GM19099 (cell line): ENCODE results near the gene BCDIN3D.

Experiments used
- POLR2A ChIP-seq: IDR thresholded peaks from 3 replicates; pipeline ENCODE4 v1.6.1; 2011; ENCODE audit warnings: low read depth; ENCODE audit not compliant: insufficient read length; ENCODE audit errors: extremely low read depth

BCDIN3D gene

DNA sequence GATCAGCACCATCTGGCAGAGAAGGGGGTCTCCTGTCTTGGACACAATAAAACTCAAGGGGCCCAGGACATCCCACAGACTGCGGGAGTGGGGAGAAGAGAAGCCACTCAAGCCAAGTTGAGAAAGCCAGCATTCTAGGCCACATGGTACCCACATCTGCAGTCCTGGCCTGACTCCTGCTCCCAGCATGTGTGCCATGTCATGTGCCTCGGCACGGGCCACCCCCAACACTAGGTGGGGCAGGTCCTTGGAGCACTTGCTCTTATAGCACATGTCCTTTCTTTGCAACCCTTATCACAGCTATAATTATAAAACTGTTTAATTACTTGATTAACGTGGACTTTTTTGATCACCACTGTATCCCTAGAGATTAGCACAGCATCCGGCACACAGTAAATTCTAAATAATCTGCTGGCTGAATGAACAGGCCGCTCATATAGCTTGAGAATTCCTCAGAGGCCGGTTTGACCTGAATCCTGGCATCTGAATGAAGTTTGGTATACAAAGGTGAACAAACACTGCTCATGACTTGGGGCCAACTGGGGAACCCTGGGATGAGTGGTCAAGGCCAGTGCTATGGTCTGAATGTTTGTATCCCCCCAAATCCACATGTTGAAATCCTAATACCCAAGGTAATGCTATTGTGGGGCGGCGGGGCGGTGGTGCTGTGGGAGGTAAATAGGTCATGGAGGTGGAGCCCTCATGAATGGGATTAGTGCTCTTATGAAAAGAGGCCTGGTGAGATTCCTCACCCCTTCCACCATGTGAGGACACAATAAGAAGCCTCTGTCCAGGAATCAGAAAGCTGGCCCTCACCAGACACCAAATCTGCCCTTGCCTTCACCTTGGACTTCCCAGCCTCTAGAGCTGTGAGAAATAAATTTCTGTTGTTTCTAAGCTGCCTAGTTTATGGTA is 21.3 kb downstream of the BCDIN3D start:
- no peak for TF ChIP-seq POLR2A

- TF ChIP-seq POLR2A: no peak
These were observed 23.1 kb downstream of the BCDIN3D start for GRCh38 chr12:49819786-49820185.

DNA sequence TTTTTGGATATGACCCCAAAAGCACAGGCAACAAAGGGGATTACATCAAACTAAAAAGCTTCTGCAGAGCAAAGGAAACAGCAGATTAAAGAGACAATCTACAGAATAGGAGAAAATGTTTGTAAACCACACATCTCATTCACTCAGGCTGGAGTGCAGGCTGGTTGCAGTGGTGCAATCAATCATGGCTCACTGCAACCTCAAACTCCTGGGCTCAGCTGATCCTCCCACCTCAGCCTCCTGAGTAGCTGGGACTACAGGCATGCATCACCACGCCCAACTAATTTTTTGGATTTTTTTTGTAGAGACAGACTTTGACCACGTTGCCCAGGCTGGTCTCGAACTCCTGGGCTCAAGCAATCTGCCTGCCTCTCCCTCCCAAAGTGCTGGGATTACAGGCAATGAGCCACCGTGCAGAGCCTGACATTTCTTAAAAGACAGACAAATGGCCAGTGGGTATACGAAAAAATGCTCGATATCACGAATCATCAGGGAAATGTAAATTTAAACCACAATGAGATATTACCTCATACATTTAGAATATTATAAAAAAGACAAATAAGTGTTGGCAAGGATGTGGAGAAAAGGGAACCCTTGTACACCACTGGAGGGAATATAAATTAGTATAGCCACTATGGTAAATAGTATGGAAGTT is 24.5 kb downstream of the BCDIN3D start:
- TF ChIP-seq POLR2A: no peak

DNA sequence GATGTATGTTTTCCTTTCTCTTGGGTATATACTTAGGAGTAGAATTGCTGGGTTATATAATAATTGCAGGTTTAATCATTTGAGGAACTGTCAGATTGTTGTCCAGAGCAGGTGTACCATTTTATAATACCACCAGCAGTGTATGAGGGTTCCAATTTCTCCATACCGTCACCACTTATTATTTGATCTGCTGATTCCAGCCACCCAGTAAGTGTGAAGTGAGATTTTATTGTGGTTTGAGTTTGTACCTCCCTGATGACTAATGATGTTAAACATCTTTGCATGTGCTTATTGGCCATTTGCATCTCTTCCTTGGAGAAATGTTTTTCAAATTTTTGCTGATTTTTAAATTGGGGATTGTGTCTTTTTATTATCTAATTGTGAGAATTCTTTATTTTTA is 29.8 kb downstream of the BCDIN3D start:
- TF ChIP-seq POLR2A: no peak

GRCh38 chr12:49811961-49812401 is 30.9 kb downstream of the BCDIN3D start:
- TF ChIP-seq POLR2A: no peak

DNA sequence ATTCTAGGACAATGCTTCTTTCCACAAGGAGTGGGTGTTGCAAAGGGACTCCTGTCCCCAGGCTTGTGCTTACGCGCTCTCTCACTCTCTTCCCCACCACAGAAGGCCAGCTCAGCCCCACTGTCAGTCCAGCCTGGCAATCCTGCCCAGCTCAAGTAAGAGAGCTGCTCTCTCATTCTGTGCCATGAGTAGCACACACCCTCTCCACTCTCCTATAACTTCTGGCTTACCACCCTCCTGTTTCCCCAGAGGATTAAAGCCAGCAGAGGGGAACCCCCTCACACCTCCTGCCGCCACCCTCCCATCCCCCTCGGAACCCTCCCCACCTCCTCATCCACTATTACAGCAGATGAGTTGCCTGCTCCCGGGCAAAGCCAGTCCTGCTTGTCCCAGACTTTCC is 31.8 kb downstream of the BCDIN3D start:
- no peak for TF ChIP-seq POLR2A

DNA sequence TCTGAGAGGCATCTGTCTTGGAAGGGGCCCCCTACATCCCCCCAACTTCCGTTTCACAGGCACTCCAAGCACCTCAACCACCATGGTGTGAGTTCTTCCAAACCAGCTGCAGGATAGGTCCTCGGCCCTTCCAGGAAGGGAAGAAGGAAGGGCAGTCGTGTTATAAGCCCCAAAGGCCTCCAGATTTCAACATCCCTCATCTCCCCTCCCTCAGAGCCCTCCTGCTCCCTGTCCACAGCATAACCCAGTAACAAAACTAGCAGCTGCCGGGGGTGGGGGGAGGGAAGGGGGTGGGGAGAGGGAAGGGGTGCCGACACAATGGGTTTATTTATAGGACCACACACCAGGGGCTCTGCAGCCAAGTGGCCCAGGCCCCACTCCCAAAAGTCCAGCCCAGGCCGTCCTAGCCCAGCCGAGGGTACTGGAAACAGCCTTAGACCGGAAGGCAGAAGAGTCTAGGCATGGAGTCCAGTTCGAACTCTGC is 33.0 kb downstream of the BCDIN3D start:
- no peak for TF ChIP-seq POLR2A

DNA sequence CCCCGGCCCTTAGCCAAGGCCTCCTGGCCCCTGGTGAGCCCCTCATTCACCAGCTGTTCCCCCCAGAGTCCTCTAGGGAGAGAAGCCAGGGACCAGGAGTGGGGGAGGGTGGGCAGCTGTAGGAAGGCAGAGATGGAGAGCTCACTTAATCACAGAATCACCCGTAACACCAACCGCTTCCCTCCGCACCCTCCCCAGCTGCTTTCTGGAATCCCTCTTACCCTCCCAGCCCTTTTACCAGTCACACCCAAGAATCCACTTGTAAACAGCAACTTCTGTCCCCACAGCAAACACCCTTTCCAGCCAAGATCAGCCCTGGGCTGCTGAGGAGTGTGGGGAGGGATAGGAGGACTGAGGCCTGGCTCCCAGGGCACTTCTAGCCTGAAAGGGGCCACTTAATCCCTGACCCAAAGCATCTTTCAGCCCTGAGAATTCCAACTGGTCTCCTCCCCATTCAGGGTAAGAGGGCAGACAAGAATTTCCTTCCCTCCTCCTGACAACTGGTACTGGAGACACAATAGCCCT is 33.5 kb downstream of the BCDIN3D start:
- no peak for TF ChIP-seq POLR2A

- no peak for TF ChIP-seq POLR2A
These were observed 34.1 kb downstream of the BCDIN3D start for GRCh38 chr12:49808686-49809380.

DNA sequence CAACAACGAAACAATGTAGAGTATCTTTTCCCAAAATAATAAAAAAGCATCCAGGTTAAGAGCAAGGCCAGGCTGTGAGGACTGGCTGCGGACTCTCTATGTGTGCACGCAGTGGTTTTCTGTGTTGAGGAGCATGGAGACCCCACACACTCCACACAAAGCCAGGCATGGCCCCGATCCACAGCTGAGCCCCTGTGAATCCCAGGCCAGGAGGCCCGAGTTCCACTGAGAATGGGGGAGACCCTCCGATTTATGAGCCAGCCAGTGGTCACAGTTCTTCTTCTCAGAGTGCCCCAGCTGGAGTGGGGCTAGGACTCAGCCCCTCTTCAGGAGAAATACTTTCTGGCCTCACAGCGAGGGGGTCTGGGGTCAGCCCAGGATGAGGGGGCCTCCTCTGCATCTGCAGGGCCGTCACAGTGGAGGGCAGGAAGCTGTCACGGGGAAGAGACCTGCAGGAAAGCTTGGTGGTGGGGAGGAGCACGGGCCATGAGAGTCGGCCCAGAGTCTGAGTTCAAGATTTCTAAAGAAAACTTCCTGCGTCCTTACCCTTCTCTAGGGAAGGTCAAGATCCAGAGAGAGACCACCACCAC is 34.8 kb downstream of the BCDIN3D start:
- TF ChIP-seq POLR2A: no peak

- TF ChIP-seq POLR2A: no peak
These were observed 36.0 kb downstream of the BCDIN3D start for GRCh38 chr12:49806877-49807276.

- TF ChIP-seq POLR2A: no peak
These were observed 36.5 kb downstream of the BCDIN3D start for GRCh38 chr12:49806321-49806813.

DNA sequence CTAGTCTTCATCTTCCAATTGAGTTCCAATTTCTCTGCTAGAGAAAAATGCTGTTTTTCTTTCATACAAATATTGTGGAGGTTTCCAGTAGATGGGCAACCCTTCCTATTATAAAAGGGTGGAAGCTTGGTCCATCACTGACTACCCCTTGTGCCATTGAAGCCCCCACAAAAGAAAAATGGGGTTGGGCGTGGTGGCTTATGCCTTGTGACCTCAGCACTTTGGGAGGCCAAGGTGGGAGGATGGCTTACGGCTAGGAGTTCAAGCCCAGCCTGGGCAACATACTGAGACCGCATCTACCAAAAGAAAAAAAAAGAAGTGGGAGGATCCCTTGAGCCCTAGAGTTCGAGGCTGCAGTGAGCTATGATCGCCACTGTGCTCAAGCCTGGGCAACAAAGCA is 37.5 kb downstream of the BCDIN3D start:
- no peak for TF ChIP-seq POLR2A

- no peak for TF ChIP-seq POLR2A
These were observed 38.1 kb downstream of the BCDIN3D start for GRCh38 chr12:49804821-49805220.
